ENCODE measurements around the gene CD300LG. TPM values are rescaled to one million over a fixed set of nuclear protein-coding genes. Genes with fewer than 3 reads are reported as not detected.

The CD300LG gene
- total RNA-seq, 1 experiment from 2014 or later = not detected

DNA sequence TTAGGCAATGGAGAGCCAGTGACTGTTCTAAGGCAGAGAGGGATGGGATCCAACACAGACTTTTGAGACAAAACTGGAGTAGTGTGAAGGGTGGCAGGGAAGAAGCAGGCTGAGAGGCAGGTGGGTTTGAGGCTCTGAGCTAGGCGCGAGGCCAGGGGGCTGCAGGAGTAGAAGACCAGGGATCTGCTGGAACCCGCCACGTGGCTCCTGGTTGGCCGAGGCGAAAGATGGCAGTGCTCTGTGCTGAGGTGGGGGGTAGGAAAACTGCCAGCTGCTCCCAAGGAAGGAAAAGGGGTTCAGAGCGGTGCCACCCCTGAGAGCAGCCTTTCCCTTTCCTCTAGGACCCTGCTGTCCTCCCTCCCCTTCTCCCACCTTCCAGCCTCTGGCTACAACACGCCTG is 5.6 kb downstream of the CD300LG start:
- Mint-ChIP-seq H3K27ac (ENCODE audit: unreplicated experiment) (no peak overlapping the region), H3K4me3 (ENCODE audit: unreplicated experiment) (no peak overlapping the region), H3K4me1 (ENCODE audit: low read depth, unreplicated experiment) (peaks cover 11% of the 10 kb centered on the region), H3K36me3 (ENCODE audit: insufficient read depth, unreplicated experiment) (peaks cover 8% of the 10 kb centered on the region), H3K27me3 (ENCODE audit: insufficient read depth, unreplicated experiment) (peaks cover 22% of the 10 kb centered on the region), H3K9me3 (ENCODE audit: unreplicated experiment) (no peaks in the 10 kb centered on the region)
- Histone ChIP-seq H3K9me3 (peaks cover 6% of the 10 kb centered on the region; the same call in 1 of the 2 replicates), H3K36me3 (ENCODE audit: control insufficient read depth, insufficient read depth, low read length) (no peaks in the 10 kb centered on the region), H3K27me3 (replicated peaks; ENCODE audit: control insufficient read depth, insufficient read depth, low read length) (peaks cover 2% of the 10 kb centered on the region; the same call in 1 of the 2 replicates), H3K4me3 (ENCODE audit: low read depth, low read length) (no peak overlapping the region), H3K4me1 (no peaks in the 10 kb centered on the region)
- ChIA-PET POLR2A (no interaction called here), CTCF (interaction anchor here (1.3 kb wide), 1 partner anchor 13 kb away, joined by 3 read pairs; no protein-coding TSS in a partner anchor)
- intact Hi-C loops (cut with micrococcal nuclease; ENCODE audit: unreplicated experiment) = no loop called here
- DNase-seq = no peak
- BruUV-seq (replicated peaks) = no TSS peak
- TF ChIP-seq CTCF (IDR thresholded peaks at IDR 0.05; ENCODE audit: insufficient read depth in 1 of 2, low read depth in 1 of 2, low read length in 1 of 2, severe bottlenecking in 1 of 2, unreplicated experiment in 1 of 2) = no peak

GRCh38 chr17:43853546-43853945 is 6.6 kb downstream of the CD300LG start:
- no peaks in the 10 kb centered on the region for H3K4me1 ChIP-seq
- peaks cover 11% of the 10 kb centered on the region for H3K4me1 Mint-ChIP-seq (ENCODE audit: low read depth, unreplicated experiment)
- H3K9me3 ChIP-seq = peaks cover 7% of the 10 kb centered on the region; the same call in 1 of the 2 replicates
- POLR2A ChIA-PET = no interaction called here
- intact Hi-C loops (cut with micrococcal nuclease; ENCODE audit: unreplicated experiment) = no loop called here
- peaks cover 2% of the 10 kb centered on the region; the same call in 1 of the 2 replicates for H3K27me3 ChIP-seq (replicated peaks; ENCODE audit: control insufficient read depth, insufficient read depth, low read length)
- no peak overlapping the region for H3K27ac Mint-ChIP-seq (ENCODE audit: unreplicated experiment)
- H3K36me3 Mint-ChIP-seq (ENCODE audit: insufficient read depth, unreplicated experiment) = peaks cover 8% of the 10 kb centered on the region
- no TSS peak for BruUV-seq (replicated peaks)
- no peaks in the 10 kb centered on the region for H3K36me3 ChIP-seq (ENCODE audit: control insufficient read depth, insufficient read depth, low read length)
- no peak overlapping the region for H3K4me3 Mint-ChIP-seq (ENCODE audit: unreplicated experiment)
- TF ChIP-seq CTCF (IDR thresholded peaks at IDR 0.05; ENCODE audit: insufficient read depth in 1 of 2, low read depth in 1 of 2, low read length in 1 of 2, severe bottlenecking in 1 of 2, unreplicated experiment in 1 of 2) = no peak
- no peak overlapping the region for H3K4me3 ChIP-seq (ENCODE audit: low read depth, low read length)
- H3K9me3 Mint-ChIP-seq (ENCODE audit: unreplicated experiment) = no peaks in the 10 kb centered on the region
- peaks cover 19% of the 10 kb centered on the region for H3K27me3 Mint-ChIP-seq (ENCODE audit: insufficient read depth, unreplicated experiment)
- DNase-seq = no peak
- CTCF ChIA-PET = interaction anchor here (0.5 kb wide), 1 partner anchor 141 kb away, joined by 3 read pairs; no protein-coding TSS in a partner anchor

DNA sequence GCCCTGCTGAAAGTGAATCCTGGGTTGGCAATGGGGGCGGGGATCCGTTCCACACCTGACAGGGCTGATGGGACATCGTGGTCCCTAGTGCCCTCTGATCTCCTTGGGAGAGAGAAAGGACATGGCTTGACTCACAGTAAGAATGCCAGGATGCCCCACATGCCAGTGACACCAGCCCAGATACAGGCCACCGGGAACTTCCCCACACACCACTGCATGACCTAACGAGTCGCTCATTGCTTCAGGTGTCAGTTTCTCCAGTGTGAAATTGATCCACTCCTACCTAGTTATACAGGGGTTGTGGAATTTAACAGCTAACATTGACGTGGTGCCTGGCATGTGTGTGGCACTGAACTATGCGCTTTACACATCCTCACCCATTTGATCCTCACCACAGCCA is 7.5 kb downstream of the CD300LG start:
- Histone ChIP-seq H3K4me3 (ENCODE audit: low read depth, low read length) (no peak overlapping the region), H3K4me1 (no peaks in the 10 kb centered on the region), H3K27me3 (replicated peaks; ENCODE audit: control insufficient read depth, insufficient read depth, low read length) (peaks cover 2% of the 10 kb centered on the region; the same call in 1 of the 2 replicates), H3K36me3 (ENCODE audit: control insufficient read depth, insufficient read depth, low read length) (no peaks in the 10 kb centered on the region), H3K9me3 (peaks cover 7% of the 10 kb centered on the region; the same call in 1 of the 2 replicates)
- peak in 1 of 2 experiments; percentile 30 for DNase-seq
- TF ChIP-seq CTCF (IDR thresholded peaks at IDR 0.05; ENCODE audit: insufficient read depth in 1 of 2, low read depth in 1 of 2, low read length in 1 of 2, severe bottlenecking in 1 of 2, unreplicated experiment in 1 of 2) = no peak
- Mint-ChIP-seq H3K27ac (ENCODE audit: unreplicated experiment) (no peak overlapping the region), H3K9me3 (ENCODE audit: unreplicated experiment) (no peaks in the 10 kb centered on the region), H3K27me3 (ENCODE audit: insufficient read depth, unreplicated experiment) (peaks cover 14% of the 10 kb centered on the region), H3K4me1 (ENCODE audit: low read depth, unreplicated experiment) (peaks cover 11% of the 10 kb centered on the region), H3K36me3 (ENCODE audit: insufficient read depth, unreplicated experiment) (peaks cover 8% of the 10 kb centered on the region), H3K4me3 (ENCODE audit: unreplicated experiment) (no peak overlapping the region)
- ChIA-PET CTCF (interaction anchor here (0.6 kb wide), 1 partner anchor 364 kb away, joined by 3 read pairs; no protein-coding TSS in a partner anchor), POLR2A (no interaction called here)
- intact Hi-C loops (cut with micrococcal nuclease; ENCODE audit: unreplicated experiment) = no loop called here
- no TSS peak for BruUV-seq (replicated peaks)

All from Caco-2 (cell line).